Thyroid gland (tissue), 4 donors: ENCODE results near the gene SNX21. TPM values are rescaled to one million over a fixed set of nuclear protein-coding genes. Genes with fewer than 3 reads are reported as not detected.

Source experiments
- DNase-seq, 2 donors: peaks; one replicate each; pipeline ENCODE4 v3.0.0-alpha.2; 2019
- H3K27ac ChIP-seq, 3 donors: fragments of 200-600 bp; sonication (generic); 1 replicate in 2 of 3; 2 replicates in 1 of 3; pipeline ENCODE4 v1.5.1; 2016 to 2019; ENCODE audit warnings: mild to moderate bottlenecking in 1 of 3, moderate library complexity in 1 of 3
- H3K27me3 ChIP-seq: fragments of 200-600 bp; sonication (generic); one replicate; pipeline ENCODE4 v1.5.1; 2019
- H3K36me3 ChIP-seq, 2 donors: fragments of 200-600 bp; sonication (generic); one replicate each; pipeline ENCODE4 v1.5.1; 2016 to 2019
- H3K4me1 ChIP-seq, 2 donors: fragments of 200-600 bp; sonication (generic); one replicate each; pipeline ENCODE4 v1.5.1; 2017 to 2019
- H3K4me3 ChIP-seq, 3 donors: fragments of 200-600 bp; sonication (generic); replicated peaks in 1 of 3; 1 replicate in 2 of 3; 2 replicates in 1 of 3; pipeline ENCODE4 v1.5.1; 2016; ENCODE audit warnings: mild to moderate bottlenecking in 1 of 3
- H3K9me3 ChIP-seq: fragments of 200-600 bp; sonication (generic); one replicate; pipeline ENCODE4 v1.5.1; 2017
- POLR2A ChIP-seq, 2 donors: fragments of 450-650 bp; IDR thresholded peaks; one replicate each; pipeline ENCODE4 v1.6.1; 2017; ENCODE audit warnings: antibody characterized with exemption in 2 of 2, mild to moderate bottlenecking in 2 of 2, moderate library complexity in 1 of 2
- WGBS, 2 donors: methylation state at CpG; one replicate each; pipeline ENCODE4 v1.1.5; 2017; 5-methylcytosine and 5-hydroxymethylcytosine counted together
- intact Hi-C: fragments of 100-400 bp; cut with DNase I; formaldehyde crosslinking; loops from one replicate; pipeline ENCODE4 v1.15.1; 2023
- total RNA-seq, 4 donors: library from RNA; depleted of rRNA; stranded (reverse); fragments of >200 nt; gene quantifications; one replicate each; pipeline ENCODE4 v1.2.3, GENCODE V29; 2016
- TF ChIP-seq, protein P1 (sequence below), 6 experiments: fragments of 200-600 bp in 3 of 6; fragments of 450-650 bp in 3 of 6; sonication (generic) in 3 of 6; IDR thresholded peaks; one replicate each; pipeline ENCODE4 v1.5.1; 2016 to 2019; ENCODE audit warnings: antibody characterized with exemption in 6 of 6, mild to moderate bottlenecking in 2 of 6, inconsistent platforms in 1 of 6, moderate library complexity in 1 of 6

Gene SNX21
- total RNA-seq, 4 donors from 2014 or later: 41.5 to 54.9 (median 48.8) TPM

DNA sequence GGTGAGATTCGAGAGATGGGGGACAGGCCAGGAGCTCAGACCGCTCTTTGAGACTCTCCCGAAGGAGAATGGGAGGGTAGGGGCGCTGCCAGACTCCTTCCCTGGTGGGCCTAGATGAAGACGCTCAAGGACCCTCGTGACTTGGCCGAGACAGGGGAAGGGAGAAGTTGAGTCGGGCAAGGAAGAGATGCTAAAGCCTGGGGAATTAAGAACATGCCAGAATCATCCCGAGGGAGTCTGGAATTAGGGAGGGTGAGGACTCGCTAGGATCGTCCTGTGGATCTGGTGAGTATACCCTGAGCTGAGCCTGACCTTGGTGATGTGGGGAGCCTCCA, 20.6 kb upstream of the SNX21 start:
- intact Hi-C loops: loop anchor here (10.0 kb wide), 1 partner anchor 122 kb away; the partner anchor contains the start of gene PCIF1
- peak overlapping the region in 1 of 3 donors; percentile 37 for H3K4me3 ChIP-seq
- H3K9me3 ChIP-seq: no peaks in the 10 kb centered on the region
- H3K4me1 ChIP-seq: peaks cover 4 to 5% of the 10 kb centered on the region in 2 donors
- H3K27me3 ChIP-seq: no peaks in the 10 kb centered on the region
- TF ChIP-seq POLR2A (IDR thresholded peaks at IDR 0.05): no peak
- TF ChIP-seq, protein P1, sequence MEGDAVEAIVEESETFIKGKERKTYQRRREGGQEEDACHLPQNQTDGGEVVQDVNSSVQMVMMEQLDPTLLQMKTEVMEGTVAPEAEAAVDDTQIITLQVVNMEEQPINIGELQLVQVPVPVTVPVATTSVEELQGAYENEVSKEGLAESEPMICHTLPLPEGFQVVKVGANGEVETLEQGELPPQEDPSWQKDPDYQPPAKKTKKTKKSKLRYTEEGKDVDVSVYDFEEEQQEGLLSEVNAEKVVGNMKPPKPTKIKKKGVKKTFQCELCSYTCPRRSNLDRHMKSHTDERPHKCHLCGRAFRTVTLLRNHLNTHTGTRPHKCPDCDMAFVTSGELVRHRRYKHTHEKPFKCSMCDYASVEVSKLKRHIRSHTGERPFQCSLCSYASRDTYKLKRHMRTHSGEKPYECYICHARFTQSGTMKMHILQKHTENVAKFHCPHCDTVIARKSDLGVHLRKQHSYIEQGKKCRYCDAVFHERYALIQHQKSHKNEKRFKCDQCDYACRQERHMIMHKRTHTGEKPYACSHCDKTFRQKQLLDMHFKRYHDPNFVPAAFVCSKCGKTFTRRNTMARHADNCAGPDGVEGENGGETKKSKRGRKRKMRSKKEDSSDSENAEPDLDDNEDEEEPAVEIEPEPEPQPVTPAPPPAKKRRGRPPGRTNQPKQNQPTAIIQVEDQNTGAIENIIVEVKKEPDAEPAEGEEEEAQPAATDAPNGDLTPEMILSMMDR (IDR thresholded peaks at IDR 0.05): no peak
- no peak overlapping the region for H3K27ac ChIP-seq
- 4 to 5% methylated on average over 9 to 10 of the region's 11 CpGs for WGBS, 2 donors
- no peak for DNase-seq
- peaks cover 23 to 31% of the 10 kb centered on the region in 2 donors for H3K36me3 ChIP-seq

DNA sequence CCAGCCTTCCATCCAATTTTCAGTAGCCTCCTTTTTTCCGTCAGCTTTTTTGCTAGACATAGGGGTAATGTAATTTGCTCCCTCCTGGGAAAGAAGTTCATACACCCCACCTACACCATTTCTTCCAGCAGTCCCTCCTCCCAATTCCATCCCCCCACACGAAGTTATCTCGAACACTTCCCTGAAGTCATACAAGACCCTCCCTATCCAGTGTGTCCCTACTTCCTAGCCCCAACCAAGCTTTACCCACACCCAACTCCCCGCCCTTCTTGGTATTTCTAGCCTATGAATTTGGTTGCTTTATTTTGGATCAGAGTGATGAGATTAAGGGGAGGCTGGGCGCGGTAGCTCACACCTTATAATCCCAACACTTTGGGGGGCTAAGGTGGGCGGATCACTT, 20.1 kb upstream of the SNX21 start:
- intact Hi-C loops: loop anchor here (10.0 kb wide), 1 partner anchor 121 kb away; the partner anchor contains the start of gene PCIF1
- Histone ChIP-seq H3K4me3 (no peak overlapping the region), H3K27ac (no peak overlapping the region), H3K4me1 (peaks cover 4 to 5% of the 10 kb centered on the region in 2 donors), H3K36me3 (peaks cover 18 to 26% of the 10 kb centered on the region in 2 donors), H3K27me3 (no peaks in the 10 kb centered on the region), H3K9me3 (no peaks in the 10 kb centered on the region)
- 58 to 64% methylated on average over 7 of the region's 7 CpGs for WGBS, 2 donors
- no peak for DNase-seq
- TF ChIP-seq POLR2A (IDR thresholded peaks at IDR 0.05): no peak
- TF ChIP-seq, protein P1 (IDR thresholded peaks at IDR 0.05): no peak

DNA sequence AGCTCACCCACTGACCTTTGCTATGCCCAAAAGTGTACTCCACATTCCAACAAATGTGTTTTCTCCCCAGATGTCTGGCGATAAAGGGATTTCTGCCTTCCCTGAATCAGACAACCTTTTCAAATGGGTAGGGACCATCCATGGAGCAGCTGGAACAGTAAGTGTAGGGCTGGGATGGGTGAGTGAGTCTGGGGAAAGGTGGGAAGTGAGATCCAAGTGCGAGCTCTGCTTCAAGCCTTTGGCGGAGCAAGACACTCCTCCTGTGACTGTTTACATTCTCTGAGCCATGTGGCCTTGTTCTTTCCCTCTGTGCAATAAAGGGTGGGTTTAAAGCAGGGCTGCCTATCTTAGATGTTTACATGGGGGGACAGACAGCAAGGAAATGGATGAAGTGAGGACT, 19.3 kb upstream of the SNX21 start:
- Histone ChIP-seq H3K4me1 (peaks cover 4 to 5% of the 10 kb centered on the region in 2 donors), H3K4me3 (no peak overlapping the region), H3K9me3 (no peaks in the 10 kb centered on the region), H3K36me3 (peaks cover 9 to 19% of the 10 kb centered on the region in 2 donors), H3K27me3 (no peaks in the 10 kb centered on the region), H3K27ac (no peak overlapping the region)
- DNase-seq: no peak
- TF ChIP-seq POLR2A (IDR thresholded peaks at IDR 0.05): no peak
- TF ChIP-seq, protein P1 (IDR thresholded peaks at IDR 0.05): no peak
- intact Hi-C loops: loop anchor here (10.0 kb wide), 1 partner anchor 120 kb away; the partner anchor contains the start of gene PCIF1
- WGBS, 2 donors: 87 to 90% methylated on average over 3 of the region's 3 CpGs

DNA sequence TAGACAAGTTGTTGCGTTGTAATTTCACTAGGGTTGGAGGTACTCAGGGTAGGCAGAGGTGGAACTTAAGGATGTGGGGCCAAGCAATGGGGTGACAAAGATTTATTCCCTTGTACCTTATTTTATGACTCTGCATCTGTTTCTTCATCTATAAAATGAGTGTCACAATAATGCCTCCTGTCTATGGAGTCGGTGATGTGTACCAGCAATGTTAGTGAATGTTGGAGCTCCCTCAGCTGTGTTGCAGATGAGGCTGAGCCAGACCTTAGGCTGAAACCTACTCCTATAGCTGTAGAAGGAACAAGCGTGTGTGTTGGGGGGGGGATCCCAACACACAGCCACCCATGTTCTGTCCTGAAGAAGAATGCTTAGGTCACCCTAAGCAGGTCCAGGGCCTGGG, 16.6 kb upstream of the SNX21 start:
- Histone ChIP-seq H3K27ac (no peak overlapping the region), H3K4me3 (no peak overlapping the region), H3K27me3 (no peaks in the 10 kb centered on the region), H3K4me1 (peaks cover 4 to 5% of the 10 kb centered on the region in 2 donors), H3K36me3 (no peaks in the 10 kb centered on the region), H3K9me3 (no peaks in the 10 kb centered on the region)
- WGBS, 2 donors: 93 to 94% methylated on average over 3 of the region's 3 CpGs
- TF ChIP-seq, protein P1 (IDR thresholded peaks at IDR 0.05): no peak
- TF ChIP-seq POLR2A (IDR thresholded peaks at IDR 0.05): no peak
- intact Hi-C loops: loop anchor here (10.0 kb wide), 1 partner anchor 118 kb away; the partner anchor contains the start of gene PCIF1
- no peak for DNase-seq

DNA sequence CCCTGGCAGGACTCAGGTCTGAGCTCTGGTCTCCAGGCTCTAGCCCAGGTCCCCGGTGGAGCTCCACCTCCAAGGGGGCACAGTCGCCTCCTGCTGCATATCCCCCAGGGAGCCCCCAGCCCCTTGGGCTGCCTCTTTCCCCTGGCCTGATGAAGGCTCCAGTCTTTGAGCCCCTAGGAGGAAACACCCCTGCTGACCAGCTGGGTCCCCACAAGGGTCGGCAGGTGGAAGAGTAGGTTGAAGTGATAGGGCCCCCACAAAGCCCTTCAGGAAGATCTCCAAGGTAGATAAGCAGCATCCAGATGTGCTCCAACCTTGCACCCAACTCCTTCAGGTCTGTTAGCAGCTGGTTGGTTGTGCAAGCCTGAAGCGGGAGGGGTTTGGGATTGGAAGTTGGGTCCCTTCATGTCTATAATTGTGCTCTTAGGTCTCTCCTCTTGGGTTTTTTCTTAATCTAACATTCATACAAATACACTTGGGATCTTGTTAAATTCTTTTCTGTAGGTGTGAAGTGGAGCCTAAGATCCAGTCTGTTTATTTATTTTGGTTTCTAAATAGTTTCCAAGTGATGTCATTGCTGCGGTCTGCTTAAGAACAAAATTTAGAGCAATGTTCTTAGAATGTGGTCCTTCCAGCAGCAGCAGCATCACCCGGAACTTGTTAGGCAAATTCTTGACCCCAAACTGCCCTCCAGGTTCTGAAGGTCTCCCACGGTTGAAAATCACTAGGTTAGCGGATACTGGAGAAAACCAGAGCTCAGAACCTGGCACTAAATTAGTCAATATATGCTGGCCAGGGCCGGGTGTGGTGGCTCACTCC, 16.0 kb upstream of the SNX21 start:
- peaks cover 3 to 6% of the 10 kb centered on the region in 2 donors for H3K4me1 ChIP-seq
- DNase-seq: no peak
- TF ChIP-seq POLR2A (IDR thresholded peaks at IDR 0.05): no peak
- TF ChIP-seq, protein P1 (IDR thresholded peaks at IDR 0.05): no peak
- no peaks in the 10 kb centered on the region for H3K27me3 ChIP-seq
- no peaks in the 10 kb centered on the region for H3K9me3 ChIP-seq
- WGBS, 2 donors: 71% methylated on average over 7 to 8 of the region's 9 CpGs
- no peak overlapping the region for H3K4me3 ChIP-seq
- no peak overlapping the region for H3K27ac ChIP-seq
- H3K36me3 ChIP-seq: no peaks in the 10 kb centered on the region
- intact Hi-C loops: loop anchor here (10.0 kb wide), 1 partner anchor 117 kb away; the partner anchor contains the start of gene PCIF1
